Measurements from ENCODE around the gene HEXD. TPM values are rescaled to one million over a fixed set of nuclear protein-coding genes. Genes with fewer than 3 reads are reported as not detected.

Gene HEXD
- total and polyA plus RNA-seq, 10 of the 15 experiments (the other 5 are each of a cell fraction or from before 2014, with no cell fraction given): 1.6 to 24.2 (median 7.0) TPM

GRCh38 chr17:82437325-82437668 lies 19.1 kb downstream of the HEXD start (continued):
- TF ChIP-seq, protein P1, sequence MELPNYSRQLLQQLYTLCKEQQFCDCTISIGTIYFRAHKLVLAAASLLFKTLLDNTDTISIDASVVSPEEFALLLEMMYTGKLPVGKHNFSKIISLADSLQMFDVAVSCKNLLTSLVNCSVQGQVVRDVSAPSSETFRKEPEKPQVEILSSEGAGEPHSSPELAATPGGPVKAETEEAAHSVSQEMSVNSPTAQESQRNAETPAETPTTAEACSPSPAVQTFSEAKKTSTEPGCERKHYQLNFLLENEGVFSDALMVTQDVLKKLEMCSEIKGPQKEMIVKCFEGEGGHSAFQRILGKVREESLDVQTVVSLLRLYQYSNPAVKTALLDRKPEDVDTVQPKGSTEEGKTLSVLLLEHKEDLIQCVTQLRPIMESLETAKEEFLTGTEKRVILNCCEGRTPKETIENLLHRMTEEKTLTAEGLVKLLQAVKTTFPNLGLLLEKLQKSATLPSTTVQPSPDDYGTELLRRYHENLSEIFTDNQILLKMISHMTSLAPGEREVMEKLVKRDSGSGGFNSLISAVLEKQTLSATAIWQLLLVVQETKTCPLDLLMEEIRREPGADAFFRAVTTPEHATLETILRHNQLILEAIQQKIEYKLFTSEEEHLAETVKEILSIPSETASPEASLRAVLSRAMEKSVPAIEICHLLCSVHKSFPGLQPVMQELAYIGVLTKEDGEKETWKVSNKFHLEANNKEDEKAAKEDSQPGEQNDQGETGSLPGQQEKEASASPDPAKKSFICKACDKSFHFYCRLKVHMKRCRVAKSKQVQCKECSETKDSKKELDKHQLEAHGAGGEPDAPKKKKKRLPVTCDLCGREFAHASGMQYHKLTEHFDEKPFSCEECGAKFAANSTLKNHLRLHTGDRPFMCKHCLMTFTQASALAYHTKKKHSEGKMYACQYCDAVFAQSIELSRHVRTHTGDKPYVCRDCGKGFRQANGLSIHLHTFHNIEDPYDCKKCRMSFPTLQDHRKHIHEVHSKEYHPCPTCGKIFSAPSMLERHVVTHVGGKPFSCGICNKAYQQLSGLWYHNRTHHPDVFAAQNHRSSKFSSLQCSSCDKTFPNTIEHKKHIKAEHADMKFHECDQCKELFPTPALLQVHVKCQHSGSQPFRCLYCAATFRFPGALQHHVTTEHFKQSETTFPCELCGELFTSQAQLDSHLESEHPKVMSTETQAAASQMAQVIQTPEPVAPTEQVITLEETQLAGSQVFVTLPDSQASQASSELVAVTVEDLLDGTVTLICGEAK (IDR thresholded peaks at IDR 0.05; ENCODE audit: borderline replicate concordance): no peak
- TF ChIP-seq NRF1 (conservative IDR thresholded peaks at IDR 0.05; ENCODE audit: low read depth, low read length) (no peak), POU2F2 (IDR thresholded peaks at IDR 0.05; ENCODE audit: borderline replicate concordance, low read depth, low read length) (no peak), SMAD5 (IDR thresholded peaks at IDR 0.05; ENCODE audit: low read depth) (no peak)

- Histone ChIP-seq H3K9ac (ENCODE audit: control insufficient read depth, insufficient read depth, low read length) (no peak overlapping the region), H3K79me2 (ENCODE audit: control insufficient read depth, insufficient read depth, low read length) (no peaks in the 10 kb centered on the region), H4K20me1 (ENCODE audit: control insufficient read depth, insufficient read depth) (no peaks in the 10 kb centered on the region; the same call in 1 of the 2 replicates), H3K9me3 (replicated peaks; ENCODE audit: control insufficient read depth, insufficient read depth, low read length) (no peaks in the 10 kb centered on the region), H3K36me3 (ENCODE audit: control insufficient read depth in 2 of 2, insufficient read depth in 2 of 2, low read length in 1 of 2) (peaks cover 4 to 13% of the 10 kb centered on the region in 2 experiments; a peak in 3 of 4 replicates), H3K27ac (ENCODE audit: control insufficient read depth, insufficient read depth) (no peak overlapping the region), H2AFZ (ENCODE audit: control insufficient read depth, low read depth, low read length) (no peak overlapping the region), H3K27me3 (replicated peaks in 1 of 2; ENCODE audit: control insufficient read depth in 2 of 2, insufficient read depth in 2 of 2, low read length in 1 of 2) (no peaks in the 10 kb centered on the region), H3K4me1 (ENCODE audit: control insufficient read depth, insufficient read depth, low read length) (peaks cover 18% of the 10 kb centered on the region), H3K4me3 (no peak overlapping the region), H3K4me2 (ENCODE audit: control insufficient read depth, insufficient read depth) (no peak overlapping the region)
- CTCF ChIA-PET: interaction anchor here (1.2 to 1.8 kb wide), 2 partner anchors 10 to 14 kb away, joined by 3 to 5 read pairs; no protein-coding TSS in a partner anchor
- BruUV-seq (replicated peaks): no TSS peak
- intact Hi-C loops (cut with micrococcal nuclease; ENCODE audit: unreplicated experiment) (no loop called here), in situ Hi-C loops (cut with MboI) (no loop called here)
- SMC1A ChIA-PET (ENCODE audit: uncharacterized antibody, unreplicated experiment): no interaction called here
- no peak for TF ChIP-seq GABPA (IDR thresholded peaks at IDR 0.05; ENCODE audit: low read depth)
- peak; percentile 41 for TF ChIP-seq POLR2A (IDR thresholded peaks at IDR 0.05; ENCODE audit: low read depth, low read length)
- TF ChIP-seq, protein P2, sequence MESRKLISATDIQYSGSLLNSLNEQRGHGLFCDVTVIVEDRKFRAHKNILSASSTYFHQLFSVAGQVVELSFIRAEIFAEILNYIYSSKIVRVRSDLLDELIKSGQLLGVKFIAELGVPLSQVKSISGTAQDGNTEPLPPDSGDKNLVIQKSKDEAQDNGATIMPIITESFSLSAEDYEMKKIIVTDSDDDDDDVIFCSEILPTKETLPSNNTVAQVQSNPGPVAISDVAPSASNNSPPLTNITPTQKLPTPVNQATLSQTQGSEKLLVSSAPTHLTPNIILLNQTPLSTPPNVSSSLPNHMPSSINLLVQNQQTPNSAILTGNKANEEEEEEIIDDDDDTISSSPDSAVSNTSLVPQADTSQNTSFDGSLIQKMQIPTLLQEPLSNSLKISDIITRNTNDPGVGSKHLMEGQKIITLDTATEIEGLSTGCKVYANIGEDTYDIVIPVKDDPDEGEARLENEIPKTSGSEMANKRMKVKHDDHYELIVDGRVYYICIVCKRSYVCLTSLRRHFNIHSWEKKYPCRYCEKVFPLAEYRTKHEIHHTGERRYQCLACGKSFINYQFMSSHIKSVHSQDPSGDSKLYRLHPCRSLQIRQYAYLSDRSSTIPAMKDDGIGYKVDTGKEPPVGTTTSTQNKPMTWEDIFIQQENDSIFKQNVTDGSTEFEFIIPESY (IDR thresholded peaks at IDR 0.05): no peak
- FAIRE-seq (no peak), ATAC-seq (no peak), DNase-seq (ENCODE audit: low read depth, low spot score) (no peak)
- POLR2A ChIA-PET: interaction anchor here (0.7 kb wide), 1 partner anchor 11 kb away, joined by 3 read pairs; no protein-coding TSS in a partner anchor
- RAD21 ChIA-PET (ENCODE audit: unreplicated experiment): no interaction called here
- 87% methylated on average over 26 of the region's 26 CpGs for WGBS (ENCODE audit: insufficient coverage, insufficient replicate concordance, low lambda C conversion rate, missing lambda C conversion rate)
Observed at GRCh38 chr17:82438401-82439193, 20.4 kb downstream of the HEXD start.

All from GM12878 (cell line).